GM21381 (cell line): ENCODE measurements around the gene DNAJC17.

Experiments
- ATAC-seq: cut with Tn5 transposase; IDR thresholded peaks from one replicate; pipeline ENCODE4 v1.9.1; 2021; ENCODE audit warnings: mild to moderate bottlenecking, moderate library complexity; ENCODE audit not compliant: unreplicated experiment

DNAJC17 gene

DNA sequence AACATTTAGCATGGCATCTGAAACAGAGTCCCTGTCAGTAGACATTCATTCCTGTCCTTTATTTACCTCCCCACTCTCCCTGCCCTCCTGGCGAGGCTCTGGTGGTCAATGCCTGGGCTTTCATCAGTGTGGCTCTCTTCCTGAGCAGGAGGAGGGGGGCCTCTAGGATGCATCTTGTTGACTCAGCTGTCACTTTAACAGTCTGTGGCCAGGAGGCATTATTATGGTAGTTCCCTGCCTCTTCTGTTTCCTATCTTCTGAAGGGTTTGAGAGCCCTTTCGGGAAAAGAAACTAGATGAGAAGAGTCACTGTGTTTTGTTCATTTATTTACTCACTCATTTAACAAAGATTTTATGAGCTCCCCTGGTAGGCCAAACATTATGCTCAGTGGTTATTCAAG lies 23.6 kb upstream of the DNAJC17 start:
- ATAC-seq: no peak

DNA sequence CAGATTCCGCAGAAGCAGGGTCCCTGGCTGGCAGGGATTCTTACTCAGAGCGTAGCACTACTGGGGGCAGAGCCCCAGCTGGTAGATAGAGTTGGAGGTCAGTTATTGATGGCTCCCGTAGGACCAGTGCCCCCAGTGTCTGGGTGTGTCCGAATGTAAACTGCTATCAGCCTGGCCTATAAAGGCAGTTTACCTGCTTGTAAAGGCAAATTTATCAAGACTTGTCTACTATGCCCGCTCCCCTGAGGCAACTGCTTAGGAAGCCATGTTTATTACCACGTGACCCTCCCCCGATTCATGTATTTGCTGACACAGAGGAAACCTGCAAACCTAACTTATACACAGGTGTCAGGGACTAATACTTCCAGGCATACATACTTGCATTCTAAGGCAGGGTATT lies 21.8 kb upstream of the DNAJC17 start:
- ATAC-seq: no peak

GRCh38 chr15:40828447-40829036 lies 21.3 kb upstream of the DNAJC17 start, which contains the start of gene PPP1R14D:
TSS of gene PPP1R14D (minus strand) at chr15:40828708. CDS start at chr15:40828641, 67 bp downstream.
- ATAC-seq: no peak

DNA sequence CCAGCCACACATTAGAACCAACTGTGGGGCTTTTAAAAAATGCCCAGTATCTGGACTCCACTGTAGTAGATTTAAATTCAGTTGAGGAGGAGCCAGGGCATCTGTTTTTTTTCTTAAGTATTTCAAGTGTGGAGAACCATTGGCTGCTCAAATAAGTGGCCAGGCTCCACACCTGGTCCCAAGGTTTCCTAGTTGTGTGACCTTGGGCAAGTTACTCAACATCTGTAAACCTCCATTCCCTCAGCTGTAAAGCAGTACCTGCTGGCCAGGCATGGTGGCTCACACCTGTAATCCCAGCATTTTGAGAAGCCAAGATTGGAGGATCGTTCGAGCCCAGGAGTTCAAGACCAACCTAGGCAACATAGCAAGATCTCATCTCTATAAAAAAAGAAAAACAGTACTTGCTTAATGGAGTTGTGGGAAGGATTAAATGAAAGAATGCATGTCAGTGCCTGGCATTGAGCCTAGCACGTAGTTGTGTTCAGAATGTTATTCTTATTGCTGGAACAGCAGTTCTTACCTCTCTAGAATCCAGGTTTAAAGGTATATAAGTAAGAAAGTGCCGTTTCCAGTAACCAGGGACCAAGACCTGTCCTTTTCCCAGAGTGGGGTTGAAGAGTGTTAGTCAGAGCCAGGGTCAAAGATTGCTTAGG lies 19.3 kb upstream of the DNAJC17 start:
- ATAC-seq: no peak

DNA sequence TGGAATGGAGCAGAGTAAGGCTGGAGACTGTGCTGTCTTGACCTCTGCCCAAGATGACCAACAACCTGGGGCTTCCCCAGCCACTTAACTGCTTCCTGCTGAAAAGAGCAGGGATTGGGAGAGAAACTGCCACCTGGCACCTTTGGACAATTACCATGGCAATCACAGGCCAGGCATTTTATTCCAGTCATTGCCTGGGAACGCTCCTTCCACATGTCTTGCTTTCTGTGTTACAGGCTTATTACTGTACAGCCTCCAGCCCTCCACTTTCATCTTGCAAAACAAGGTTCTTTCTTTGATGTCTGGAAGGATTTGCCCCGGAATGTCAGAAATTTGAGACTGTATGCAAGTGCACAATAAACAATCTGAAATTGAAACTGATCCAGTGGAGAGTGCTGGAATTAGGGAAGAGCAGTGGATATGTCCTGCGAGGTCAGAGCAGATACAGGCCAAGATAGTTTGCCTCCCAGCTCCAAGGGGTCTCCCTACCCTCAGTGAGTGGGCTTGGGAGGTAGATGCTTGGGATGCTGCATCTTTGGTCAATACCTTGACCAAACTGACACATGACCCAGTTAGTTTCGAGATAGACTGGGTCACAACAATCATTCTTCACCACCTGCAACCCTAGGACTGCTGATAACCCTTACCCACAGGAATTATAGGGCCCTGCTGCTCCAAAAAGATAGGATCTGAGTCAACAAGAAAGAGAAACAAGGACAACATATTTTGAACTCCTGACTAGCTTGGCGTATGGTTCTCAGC lies 18.6 kb upstream of the DNAJC17 start:
- ATAC-seq: no peak

GRCh38 chr15:40823572-40824343 lies 16.5 kb upstream of the DNAJC17 start:
- no peak for ATAC-seq

GRCh38 chr15:40821195-40821594 lies 13.9 kb upstream of the DNAJC17 start:
- no peak for ATAC-seq

DNA sequence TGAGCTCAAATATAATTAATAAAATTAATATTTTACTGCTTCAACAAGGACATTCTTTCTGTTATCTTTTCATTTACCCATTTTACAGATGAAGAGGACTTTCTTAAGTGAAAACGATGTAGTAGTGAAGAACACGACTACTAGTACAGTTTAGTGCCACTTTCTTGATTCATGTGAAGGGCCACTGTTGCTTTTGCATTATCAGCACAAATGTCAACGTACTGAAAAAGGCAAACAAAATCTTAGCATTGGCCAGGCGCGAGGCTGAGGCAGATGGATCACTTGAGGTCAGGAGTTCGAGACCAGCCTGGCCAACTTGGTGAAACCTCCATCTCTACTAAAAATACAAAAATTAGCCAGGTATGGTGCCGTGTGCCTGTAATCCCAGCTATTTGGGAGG lies 11.8 kb upstream of the DNAJC17 start:
- no peak for ATAC-seq

GRCh38 chr15:40815042-40815698 lies 7.9 kb upstream of the DNAJC17 start:
- ATAC-seq: no peak

- no peak for ATAC-seq
Measured at GRCh38 chr15:40812721-40813425, 5.6 kb upstream of the DNAJC17 start.

- no peak for ATAC-seq
Measured at GRCh38 chr15:40808861-40809450, 1.7 kb upstream of the DNAJC17 start.

GRCh38 chr15:40807888-40808461 lies 702 bp upstream of the DNAJC17 start:
- no peak for ATAC-seq

GRCh38 chr15:40806672-40807027 lies 623 bp downstream of the DNAJC17 start:
- no peak for ATAC-seq

DNA sequence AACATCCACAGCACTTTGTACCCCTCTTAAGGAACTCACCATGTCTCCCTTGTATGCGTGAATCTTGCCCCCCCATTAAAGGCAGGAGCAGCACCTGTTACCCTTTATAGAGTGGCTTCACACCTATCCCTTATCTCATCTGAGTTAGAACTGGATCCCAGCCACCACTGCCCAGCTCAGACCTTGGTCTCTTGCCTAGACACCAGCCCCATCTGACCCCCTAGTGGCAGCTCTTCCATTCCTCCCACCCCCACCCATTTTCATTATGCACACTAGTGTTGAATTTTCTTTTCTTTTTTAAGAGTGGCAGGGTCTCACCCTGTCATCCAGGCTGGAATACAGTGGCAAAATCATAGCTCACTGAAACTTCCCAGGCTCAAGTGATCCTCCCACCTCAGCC lies 3.6 kb downstream of the DNAJC17 start:
- no peak for ATAC-seq

DNA sequence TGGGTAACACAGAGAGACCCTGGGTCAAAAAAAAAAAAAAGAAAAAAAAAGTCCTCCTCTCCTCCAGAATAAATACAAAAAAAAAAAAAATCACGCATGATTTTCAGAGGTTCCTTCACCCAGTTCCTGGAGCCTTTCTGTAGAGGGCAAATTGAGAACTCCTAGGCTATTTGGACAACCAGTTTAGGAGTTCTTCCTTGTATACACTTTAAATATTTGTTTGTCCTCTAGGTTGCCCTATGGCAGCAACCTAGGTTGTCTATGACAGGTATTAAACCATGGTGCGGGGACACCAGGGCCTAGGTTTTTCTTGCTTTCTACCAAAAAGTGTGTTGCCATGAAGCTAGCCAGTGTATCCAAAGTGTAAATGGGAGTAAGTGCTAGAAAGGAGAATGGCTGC lies 4.2 kb downstream of the DNAJC17 start:
- ATAC-seq: no peak

GRCh38 chr15:40799523-40799922 lies 7.8 kb downstream of the DNAJC17 start:
- no peak for ATAC-seq

- no peak for ATAC-seq
Measured at GRCh38 chr15:40796512-40796911, 10.8 kb downstream of the DNAJC17 start.

GRCh38 chr15:40796041-40796440 lies 11.2 kb downstream of the DNAJC17 start:
- no peak for ATAC-seq

DNA sequence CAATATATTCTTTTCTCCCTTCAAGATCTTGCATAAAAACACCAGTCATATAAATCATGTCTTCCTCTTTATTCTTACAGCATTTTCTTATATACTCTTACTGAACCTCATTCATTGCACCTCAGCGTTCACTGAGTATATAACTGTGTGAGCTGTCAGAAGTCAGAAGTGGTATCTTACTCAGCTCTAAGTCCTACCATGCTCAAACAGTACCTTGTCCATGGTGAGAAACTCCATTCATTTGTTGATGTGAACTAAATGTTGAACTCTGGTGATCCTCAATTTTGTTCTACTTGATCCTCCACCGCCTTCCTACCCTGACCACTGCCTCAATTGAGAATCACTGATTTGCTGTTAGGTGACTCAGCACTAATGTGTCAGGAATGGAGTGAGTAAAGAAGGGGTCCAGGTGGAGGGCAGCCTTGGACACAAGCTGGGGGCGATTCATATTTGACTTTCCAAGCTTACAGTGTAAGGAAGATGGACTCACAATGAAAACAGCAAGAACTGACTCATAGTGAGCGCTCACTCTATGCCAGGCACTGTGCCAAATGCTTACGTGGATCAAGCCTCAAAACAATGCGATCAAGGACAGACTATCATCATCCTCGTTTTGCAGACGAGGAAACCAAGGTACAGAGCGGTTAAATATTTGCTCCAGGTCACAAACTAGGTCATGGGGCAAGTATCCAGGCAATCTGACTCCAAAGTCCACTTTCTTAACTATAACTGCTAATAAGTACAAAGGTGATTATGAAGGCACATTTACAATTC lies 13.9 kb downstream of the DNAJC17 start:
- no peak for ATAC-seq
